Lower leg skin (tissue), 3 donors: ENCODE results near the gene AMOT.

Source experiments
- CTCF ChIP-seq, 3 donors: fragments of 450-650 bp; IDR thresholded peaks; one replicate each; pipeline ENCODE4 v1.5.1; 2016; ENCODE audit warnings: antibody characterized with exemption in 3 of 3, mild to moderate bottlenecking in 3 of 3, moderate library complexity in 2 of 3
- POLR2A ChIP-seq, 2 donors: fragments of 450-650 bp; IDR thresholded peaks; one replicate each; pipeline ENCODE4 v1.6.1; 2016 to 2017; ENCODE audit warnings: antibody characterized with exemption in 2 of 2, mild to moderate bottlenecking in 1 of 2, moderate library complexity in 1 of 2

DNA sequence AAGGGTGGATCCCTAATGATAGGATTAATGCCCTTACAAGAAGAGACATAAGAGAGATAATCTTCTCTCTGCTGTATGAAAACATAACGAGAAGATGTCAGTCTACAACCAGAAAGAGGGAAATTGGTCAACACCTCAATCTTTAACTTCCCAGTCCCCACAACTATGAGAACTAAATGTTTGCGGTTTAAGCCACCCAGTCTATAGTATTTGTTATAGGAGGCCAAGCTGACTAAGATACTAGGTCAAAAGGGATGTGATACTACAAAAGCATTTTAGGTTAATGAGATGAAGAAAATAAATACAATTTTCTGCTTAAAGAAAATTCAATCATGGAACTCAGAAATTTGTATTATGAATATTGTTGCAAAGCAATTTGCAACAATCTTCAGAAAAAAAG is 105.5 kb downstream of the AMOT start:
- no peak for TF ChIP-seq CTCF (IDR thresholded peaks at IDR 0.05)
- no peak for TF ChIP-seq POLR2A (IDR thresholded peaks at IDR 0.05)
